ENCODE data around the gene ITGB1. TPM values are rescaled to one million over a fixed set of nuclear protein-coding genes. Genes with fewer than 3 reads are reported as not detected.
"Not testable (repeated sequence)": the region's sequence is repeated elsewhere in the genome, so short reads cannot be mapped to it uniquely, and the experiment has no call there.

Gene ITGB1
- total and polyA plus RNA-seq, 8 donors = 44.0 to 316 (median 110) TPM

DNA sequence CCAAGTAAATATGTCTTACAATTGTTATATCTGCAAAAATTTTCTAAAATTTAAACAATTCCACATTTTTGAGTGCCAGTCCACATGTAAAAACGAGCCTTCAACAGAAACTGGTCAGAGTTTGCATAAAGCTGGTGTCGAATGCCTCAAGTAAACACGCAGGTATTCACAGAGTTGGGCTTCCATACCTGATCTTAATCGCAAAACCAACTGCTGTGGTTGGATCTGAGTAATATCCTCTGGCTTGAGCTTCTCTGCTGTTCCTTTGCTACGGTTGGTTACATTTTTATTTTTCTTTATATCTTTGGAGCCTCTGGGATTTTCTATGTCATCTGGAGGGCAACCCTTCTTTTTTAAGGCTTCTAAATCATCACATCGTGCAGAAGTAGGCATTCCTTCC lies 28.4 kb downstream of the ITGB1 start:
- Histone ChIP-seq H3K4me3 (no peak overlapping the region), H3K4me1 (peaks cover 0 to 7% (median 0%) of the 10 kb centered on the region in 3 donors), H3K36me3 (peaks cover 0 to 45% (median 9%) of the 10 kb centered on the region in 3 donors), H3K27me3 (no peaks in the 10 kb centered on the region), H3K27ac (no peak overlapping the region), H3K9me3 (no peaks in the 10 kb centered on the region)
- FAIRE-seq (no peak), ATAC-seq (peak in 3 of 4 donors; percentile 35 to 65 (median 48)), DNase-seq (no peak)
- intact Hi-C loops (cut with DNase I) = no loop called here
- TF ChIP-seq, protein P1, sequence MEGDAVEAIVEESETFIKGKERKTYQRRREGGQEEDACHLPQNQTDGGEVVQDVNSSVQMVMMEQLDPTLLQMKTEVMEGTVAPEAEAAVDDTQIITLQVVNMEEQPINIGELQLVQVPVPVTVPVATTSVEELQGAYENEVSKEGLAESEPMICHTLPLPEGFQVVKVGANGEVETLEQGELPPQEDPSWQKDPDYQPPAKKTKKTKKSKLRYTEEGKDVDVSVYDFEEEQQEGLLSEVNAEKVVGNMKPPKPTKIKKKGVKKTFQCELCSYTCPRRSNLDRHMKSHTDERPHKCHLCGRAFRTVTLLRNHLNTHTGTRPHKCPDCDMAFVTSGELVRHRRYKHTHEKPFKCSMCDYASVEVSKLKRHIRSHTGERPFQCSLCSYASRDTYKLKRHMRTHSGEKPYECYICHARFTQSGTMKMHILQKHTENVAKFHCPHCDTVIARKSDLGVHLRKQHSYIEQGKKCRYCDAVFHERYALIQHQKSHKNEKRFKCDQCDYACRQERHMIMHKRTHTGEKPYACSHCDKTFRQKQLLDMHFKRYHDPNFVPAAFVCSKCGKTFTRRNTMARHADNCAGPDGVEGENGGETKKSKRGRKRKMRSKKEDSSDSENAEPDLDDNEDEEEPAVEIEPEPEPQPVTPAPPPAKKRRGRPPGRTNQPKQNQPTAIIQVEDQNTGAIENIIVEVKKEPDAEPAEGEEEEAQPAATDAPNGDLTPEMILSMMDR (IDR thresholded peaks at IDR 0.05) = no peak
- WGBS, 2 donors = 53 to 60% methylated on average over 6 of the region's 6 CpGs

GRCh38 chr10:32927750-32928149 lies 30.3 kb downstream of the ITGB1 start:
- Histone ChIP-seq H3K9me3 (no peaks in the 10 kb centered on the region), H3K4me3 (no peak overlapping the region), H3K27me3 (no peaks in the 10 kb centered on the region), H3K27ac (no peak overlapping the region), H3K4me1 (peaks cover 0 to 2% (median 0%) of the 10 kb centered on the region in 3 donors), H3K36me3 (peaks cover 0 to 31% (median 13%) of the 10 kb centered on the region in 3 donors)
- WGBS, 2 donors = 95 to 98% methylated on average over 3 of the region's 3 CpGs
- intact Hi-C loops (cut with DNase I) = no loop called here
- DNase-seq (no peak), ATAC-seq (no peak), FAIRE-seq (no peak)
- TF ChIP-seq, protein P1 (IDR thresholded peaks at IDR 0.05) = no peak

- 77 to 91% methylated on average over 2 of the region's 2 CpGs for WGBS, 2 donors
- Histone ChIP-seq H3K27ac (no peak overlapping the region), H3K4me1 (no peaks in the 10 kb centered on the region), H3K27me3 (no peaks in the 10 kb centered on the region), H3K4me3 (no peak overlapping the region), H3K9me3 (no peaks in the 10 kb centered on the region), H3K36me3 (peaks cover 0 to 61% (median 17%) of the 10 kb centered on the region in 3 donors)
- TF ChIP-seq, protein P1 (IDR thresholded peaks at IDR 0.05) = no peak
- intact Hi-C loops (cut with DNase I) = no loop called here
- FAIRE-seq (no peak), DNase-seq (no peak), ATAC-seq (no peak)
Observed at GRCh38 chr10:32923849-32924248, 34.2 kb downstream of the ITGB1 start.

- no peak for FAIRE-seq
- WGBS, 2 donors = 56 to 72% methylated on average over 2 of the region's 2 CpGs
- TF ChIP-seq, protein P1 (IDR thresholded peaks at IDR 0.05) = no peak
- ATAC-seq = no peak
- intact Hi-C loops (cut with DNase I) = no loop called here
- H3K4me1 ChIP-seq = no peaks in the 10 kb centered on the region
- H3K27me3 ChIP-seq = no peaks in the 10 kb centered on the region
- H3K36me3 ChIP-seq = peaks cover 0 to 65% (median 23%) of the 10 kb centered on the region in 3 donors
- no peak overlapping the region for H3K27ac ChIP-seq
- H3K4me3 ChIP-seq = no peak overlapping the region
- no peak for DNase-seq
- H3K9me3 ChIP-seq = no peaks in the 10 kb centered on the region
Observed at GRCh38 chr10:32923134-32923533, 34.9 kb downstream of the ITGB1 start.

- no peaks in the 10 kb centered on the region for H3K4me1 ChIP-seq
- no peak for DNase-seq
- H3K9me3 ChIP-seq = no peaks in the 10 kb centered on the region
- no peak overlapping the region for H3K27ac ChIP-seq
- H3K27me3 ChIP-seq = no peaks in the 10 kb centered on the region
- intact Hi-C loops (cut with DNase I) = no loop called here
- ATAC-seq = no peak
- FAIRE-seq = no peak
- TF ChIP-seq, protein P1 (IDR thresholded peaks at IDR 0.05) = no peak
- no peak overlapping the region for H3K4me3 ChIP-seq
- WGBS, 2 donors = 61 to 66% methylated on average over 2 of the region's 2 CpGs
- H3K36me3 ChIP-seq = peaks cover 0 to 60% (median 17%) of the 10 kb centered on the region in 3 donors
Observed at GRCh38 chr10:32922170-32922569, 35.9 kb downstream of the ITGB1 start.

DNA sequence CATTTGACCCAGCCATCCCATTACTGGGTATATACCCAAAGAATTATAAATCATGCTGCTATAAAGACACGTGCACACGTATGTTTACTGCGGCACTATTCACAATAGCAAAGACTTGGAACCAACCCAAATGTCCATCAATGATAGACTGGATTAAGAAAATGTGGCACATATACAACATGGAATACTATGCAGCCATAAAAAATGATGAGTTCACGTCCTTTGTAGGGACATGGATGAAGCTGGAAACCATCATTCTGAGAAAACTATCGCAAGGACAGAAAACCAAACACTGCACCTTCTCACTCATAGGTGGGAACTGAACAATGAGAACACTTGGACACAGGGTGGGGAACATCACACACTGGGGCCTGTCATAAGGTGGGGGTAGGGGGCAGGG lies 40.2 kb downstream of the ITGB1 start:
- H3K9me3 ChIP-seq; H3K4me3 ChIP-seq; H3K27me3 ChIP-seq; FAIRE-seq; intact Hi-C loops (cut with DNase I); ATAC-seq; H3K4me1 ChIP-seq; H3K27ac ChIP-seq; DNase-seq: not testable (repeated sequence)
- WGBS, 2 donors = 94 to 96% methylated on average over 2 of the region's 5 CpGs
- H3K36me3 ChIP-seq = peaks cover 0 to 41% (median 13%) of the 10 kb centered on the region in 3 donors

Data from pancreas (tissue), 10 donors.